H1 (cell line): ENCODE measurements around the gene KCTD20. TPM values are rescaled to one million over a fixed set of nuclear protein-coding genes. Genes with fewer than 3 reads are reported as not detected.
"Not testable (repeated sequence)": the region's sequence is repeated elsewhere in the genome, so short reads cannot be mapped to it uniquely, and the experiment has no call there.

Source experiments
- CTCF ChIA-PET: fragments of 300-600 bp; sonication (Branson Sonifier 250); formaldehyde crosslinking; loops from one replicate; lab custom pipeline; 2021; ENCODE audit not compliant: partially characterized antibody; lab: Charles Lee
- POLR2A ChIA-PET: fragments of 300-600 bp; sonication (Branson Sonifier 250); formaldehyde crosslinking; loops from one replicate; lab custom pipeline; 2021; ENCODE audit warnings: inconsistent platforms; ENCODE audit not compliant: partially characterized antibody; lab: Charles Lee
- DNase-seq, 2 experiments: peaks; one replicate each; pipeline versions ENCODE4 v3.0.0 to v3.0.0-alpha.2; 2010 to 2022; ENCODE audit warnings: low spot score in 2 of 2, low read depth in 1 of 2, mixed read lengths in 1 of 2
- FAIRE-seq: peaks from 2 replicates; lab custom pipeline; 2011; peaks lifted over from hg19 to GRCh38; lab: Jason Lieb, UNC
- H2AFZ ChIP-seq: 2 replicates; pipeline ENCODE4 v1.8.1; 2012; ENCODE audit warnings: low read length, inconsistent platforms
- H2AK5ac ChIP-seq: 2 replicates; pipeline ENCODE4 v1.6.1; 2013; ENCODE audit warnings: low read depth, low read length
- H2BK120ac ChIP-seq: replicated peaks from 2 replicates; pipeline ENCODE3; 2013; ENCODE audit warnings: low read depth, low read length, inconsistent platforms
- H2BK12ac ChIP-seq: 2 replicates; pipeline ENCODE4 v1.6.1; 2013; ENCODE audit warnings: low read depth, low read length
- H2BK15ac ChIP-seq: 2 replicates; pipeline ENCODE4 v1.6.1; 2013; ENCODE audit warnings: low read length
- H2BK20ac ChIP-seq: 2 replicates; pipeline ENCODE4 v1.6.1; 2013; ENCODE audit warnings: low read length
- H2BK5ac ChIP-seq: 2 replicates; pipeline ENCODE4 v1.6.1; 2013; ENCODE audit warnings: low read depth, low read length
- H3K14ac ChIP-seq: 2 replicates; pipeline ENCODE4 v1.6.1; 2013; ENCODE audit warnings: inconsistent platforms; ENCODE audit not compliant: insufficient read length
- H3K18ac ChIP-seq: 2 replicates; pipeline ENCODE4 v1.6.1; 2013; ENCODE audit warnings: low read length; ENCODE audit errors: extremely low read depth
- H3K23ac ChIP-seq: 2 replicates; pipeline ENCODE4 v1.6.1; 2013; ENCODE audit warnings: inconsistent platforms; ENCODE audit not compliant: insufficient read length
- H3K23me2 ChIP-seq: 2 replicates; pipeline ENCODE4 v1.6.1; 2013; ENCODE audit warnings: low read depth, low read length
- H3K27ac ChIP-seq: 2 replicates; pipeline ENCODE4 v1.6.1; 2011; ENCODE audit warnings: low read depth, low read length, inconsistent platforms
- H3K27me3 ChIP-seq, 4 experiments: replicated peaks in 1 of 4; 1 replicate in 1 of 4; 2 replicates in 3 of 4; pipeline versions ENCODE4 v1.6.1 to v1.8.1; 2011 to 2013; ENCODE audit warnings: low read length in 3 of 4, mild to moderate bottlenecking in 3 of 4, inconsistent platforms in 2 of 4, mixed read lengths in 2 of 4, moderate library complexity in 1 of 4; ENCODE audit not compliant: control insufficient read depth in 3 of 4, insufficient read depth in 3 of 4; ENCODE audit errors: extremely low read depth in 1 of 4
- H3K36me3 ChIP-seq, 4 experiments: 2 replicates each; pipeline versions ENCODE4 v1.6.1 to v1.8.1; 2011 to 2013; ENCODE audit warnings: mild to moderate bottlenecking in 4 of 4, low read length in 3 of 4, moderate library complexity in 2 of 4, control low read depth in 1 of 4, inconsistent platforms in 1 of 4; ENCODE audit not compliant: insufficient read depth in 4 of 4, control insufficient read depth in 2 of 4
- H3K4ac ChIP-seq: replicated peaks from 2 replicates; pipeline ENCODE3; 2013; ENCODE audit warnings: low read length, low read depth, mixed read lengths, inconsistent platforms; ENCODE audit not compliant: insufficient read length
- H3K4me1 ChIP-seq, 4 experiments: replicated peaks in 1 of 4; 1 replicate in 1 of 4; 2 replicates in 3 of 4; pipeline versions ENCODE4 v1.6.1 to v1.8.1; 2011 to 2013; ENCODE audit warnings: low read length in 3 of 4, inconsistent platforms in 2 of 4, mixed read lengths in 1 of 4; ENCODE audit not compliant: insufficient read depth in 4 of 4, control insufficient read depth in 3 of 4
- H3K4me2 ChIP-seq, 2 experiments: 2 replicates each; pipeline versions ENCODE4 v1.6.1 to v1.8.1; 2011 to 2013; ENCODE audit warnings: low read depth in 2 of 2, low read length in 2 of 2, control low read depth in 1 of 2, inconsistent platforms in 1 of 2, mild to moderate bottlenecking in 1 of 2; ENCODE audit not compliant: insufficient read depth in 1 of 2
- H3K4me3 ChIP-seq, 4 experiments: fragments of 200-600, 300-600 bp in 1 of 4; sonication (generic), shearing (Covaris generic), sonication (Bioruptor Twin) in 1 of 4; 2 replicates each; pipeline versions ENCODE4 v1.5.1 to v1.8.1; 2011 to 2016; ENCODE audit warnings: low read length in 4 of 4, low read depth in 3 of 4, control low read depth in 2 of 4, inconsistent platforms in 2 of 4, mild to moderate bottlenecking in 2 of 4, mixed read lengths in 1 of 4, moderate library complexity in 1 of 4; ENCODE audit not compliant: insufficient read depth in 2 of 4; ENCODE audit errors: extremely low read depth in 1 of 4
- H3K56ac ChIP-seq: replicated peaks from 2 replicates; pipeline ENCODE3; 2013; ENCODE audit warnings: low read depth, mild to moderate bottlenecking, mixed read lengths, low read length, inconsistent platforms; ENCODE audit not compliant: insufficient read length
- H3K79me1 ChIP-seq: 2 replicates; pipeline ENCODE4 v1.6.1; 2013; ENCODE audit warnings: low read depth, low read length, control low read depth
- H3K79me2 ChIP-seq, 2 experiments: 2 replicates each; pipeline versions ENCODE4 v1.6.1 to v1.8.1; 2012 to 2013; ENCODE audit warnings: low read length in 2 of 2, mild to moderate bottlenecking in 2 of 2, inconsistent platforms in 1 of 2; ENCODE audit not compliant: insufficient read depth in 2 of 2, control insufficient read depth in 1 of 2
- H3K9ac ChIP-seq, 4 experiments: replicated peaks in 1 of 4; 1 replicate in 1 of 4; 2 replicates in 3 of 4; pipeline versions ENCODE4 v1.6.1 to v1.8.1; 2011 to 2013; ENCODE audit warnings: low read depth in 3 of 4, low read length in 3 of 4, control low read depth in 2 of 4, mild to moderate bottlenecking in 2 of 4, moderate library complexity in 2 of 4, inconsistent platforms in 1 of 4; ENCODE audit errors: extremely low read depth in 1 of 4
- H3K9me3 ChIP-seq, 2 experiments: 2 replicates each; pipeline versions ENCODE4 v1.6.1 to v1.8.1; 2012 to 2013; ENCODE audit warnings: mild to moderate bottlenecking in 2 of 2, moderate library complexity in 2 of 2, control low read depth in 1 of 2, inconsistent platforms in 1 of 2, low read depth in 1 of 2, low read length in 1 of 2, mixed read lengths in 1 of 2; ENCODE audit not compliant: insufficient read depth in 2 of 2
- H4K20me1 ChIP-seq, 2 experiments: replicated peaks in 1 of 2; 2 replicates each; pipeline versions ENCODE3 to v1.8.1; 2011 to 2013; ENCODE audit warnings: inconsistent platforms in 2 of 2, low read length in 2 of 2, mild to moderate bottlenecking in 1 of 2; ENCODE audit not compliant: insufficient read depth in 2 of 2, control insufficient read depth in 1 of 2
- H4K5ac ChIP-seq: 2 replicates; pipeline ENCODE4 v1.6.1; 2013; ENCODE audit warnings: low read length, low read depth, mixed read lengths, inconsistent platforms; ENCODE audit not compliant: insufficient read length
- H4K8ac ChIP-seq: 2 replicates; pipeline ENCODE4 v1.8.0; 2013; ENCODE audit warnings: mild to moderate bottlenecking, moderate library complexity, low read length, inconsistent platforms; ENCODE audit not compliant: insufficient read depth; ENCODE audit errors: extremely low read depth
- H4K91ac ChIP-seq: replicated peaks from 2 replicates; pipeline ENCODE3; 2013; ENCODE audit warnings: low read length, mixed read lengths, inconsistent platforms; ENCODE audit not compliant: insufficient read length
- HDAC6 ChIP-seq: IDR thresholded peaks from one replicate; pipeline ENCODE4 v1.7.1; 2012; ENCODE audit warnings: low read depth, mild to moderate bottlenecking, inconsistent platforms, low read length, moderate library complexity
- JUN ChIP-seq: IDR thresholded peaks from 2 replicates; pipeline ENCODE4 v1.6.1; 2011; ENCODE audit warnings: low read depth, mild to moderate bottlenecking, improper control_type of control experiment, low read length
- RXRA ChIP-seq: IDR thresholded peaks from 2 replicates; pipeline ENCODE4 v1.6.1; 2011; ENCODE audit warnings: low read depth, mild to moderate bottlenecking, low read length, moderate library complexity; ENCODE audit not compliant: insufficient read depth
- SP4 ChIP-seq: IDR thresholded peaks from 2 replicates; pipeline ENCODE4 v1.6.1; 2012; ENCODE audit warnings: low read length, inconsistent platforms
- TBP ChIP-seq: IDR thresholded peaks from 2 replicates; pipeline ENCODE4 v1.6.1; 2011; ENCODE audit warnings: low read depth, low read length, improper control_type of control experiment
- TCF12 ChIP-seq: IDR thresholded peaks from 2 replicates; pipeline ENCODE4 v1.6.1; 2011; ENCODE audit warnings: low read depth, mild to moderate bottlenecking, low read length
- WGBS, 2 experiments: shearing (Covaris generic) in 1 of 2; methylation state at CpG; one replicate each; pipeline versions ENCODE4 v1.1.6 to v1.1.7; 2013 to 2015; ENCODE audit warnings: low lambda C conversion rate in 2 of 2, mixed read lengths in 2 of 2, inconsistent platforms in 1 of 2, low coverage in 1 of 2, missing lambda C conversion rate in 1 of 2; ENCODE audit not compliant: insufficient replicate concordance in 2 of 2, insufficient coverage in 1 of 2, insufficient read length in 1 of 2; ENCODE audit errors: extremely low coverage in 1 of 2, missing lambda C conversion rate in 1 of 2; 5-methylcytosine and 5-hydroxymethylcytosine counted together
- polyA plus RNA-seq, 7 experiments: library from polyadenylated mRNA; depleted of rRNA in 3 of 7; stranded (reverse) in 5 of 7; unstranded in 2 of 7; fragments of >200 nt in 5 of 7; fragments of 200-250 nt in 2 of 7; gene quantifications; 1 replicate in 5 of 7; 2 replicates in 1 of 7; 4 replicates in 1 of 7; pipeline versions ENCODE4 v1.2.1 to v1.2.3, GENCODE V29; 2011 to 2013; ENCODE audit warnings: missing spikeins in 2 of 7, mixed read lengths in 2 of 7
- total RNA-seq: library from RNA; stranded (reverse); fragmentation: NEBNext Ultra II Directional; extraction: Animal tissue kit (Norgen Biotek cat#: 25700); gene quantifications from 2 replicates; pipeline ENCODE4 v1.2.1, GENCODE V29; 2021
- TF ChIP-seq, protein P1 (sequence below): IDR thresholded peaks from 2 replicates; pipeline ENCODE4 v1.6.1; 2011; ENCODE audit warnings: low read depth, mild to moderate bottlenecking, low read length; ENCODE audit not compliant: insufficient read depth

Gene KCTD20
- total and polyA plus RNA-seq, 2 of the 8 experiments (the other 6 are each of a cell fraction or from before 2014, with no cell fraction given): 10.1 to 26.2 TPM

DNA sequence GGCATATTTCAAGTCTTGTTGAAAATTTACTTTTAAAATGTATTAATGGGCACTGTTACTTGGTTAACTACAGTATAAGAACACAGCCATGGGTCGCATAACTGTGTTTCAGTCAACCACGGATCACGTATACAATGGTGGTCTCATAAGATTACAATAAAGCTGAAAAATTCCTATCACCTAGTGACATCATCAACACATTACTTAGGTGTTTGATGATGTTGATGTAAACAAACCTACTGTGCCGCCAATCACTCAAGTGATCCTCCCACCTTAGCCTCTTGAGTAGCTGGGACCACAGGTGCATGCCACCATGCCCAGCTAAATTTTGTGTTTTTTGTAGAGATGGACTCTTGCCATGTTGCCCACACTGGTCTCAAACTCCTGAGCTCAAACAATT lies 38.6 kb upstream of the KCTD20 start (continued):
- TF ChIP-seq, protein P1, sequence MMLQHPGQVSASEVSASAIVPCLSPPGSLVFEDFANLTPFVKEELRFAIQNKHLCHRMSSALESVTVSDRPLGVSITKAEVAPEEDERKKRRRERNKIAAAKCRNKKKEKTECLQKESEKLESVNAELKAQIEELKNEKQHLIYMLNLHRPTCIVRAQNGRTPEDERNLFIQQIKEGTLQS: no peak
- TF ChIP-seq RXRA (no peak), TBP (no peak), SP4 (no peak), TCF12 (no peak), HDAC6 (no peak), JUN (no peak)

DNA sequence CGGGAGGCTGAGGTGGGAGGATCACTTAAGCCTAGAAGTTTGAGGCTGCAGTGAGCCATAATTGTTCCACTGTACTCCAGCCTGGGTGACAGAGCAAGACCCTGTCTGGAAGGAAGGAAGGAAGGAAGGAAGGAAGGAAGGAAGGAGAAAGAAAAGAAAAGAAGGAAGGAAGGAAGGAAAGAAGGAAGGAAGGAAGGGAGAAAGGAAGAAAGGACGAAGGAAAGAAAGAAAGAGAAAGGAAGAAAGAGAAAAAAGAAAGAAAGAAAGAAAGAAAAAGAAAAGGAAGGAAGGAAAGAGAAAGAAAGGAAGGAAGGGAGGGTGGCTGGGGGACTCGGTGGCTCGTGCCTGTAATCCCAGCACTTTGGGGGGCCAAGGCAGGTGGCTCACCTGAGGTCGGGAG lies 33.1 kb upstream of the KCTD20 start:
- H3K23ac ChIP-seq, H3K27me3 ChIP-seq, H3K56ac ChIP-seq, H4K20me1 ChIP-seq, H3K79me1 ChIP-seq, CTCF ChIA-PET, H3K36me3 ChIP-seq, H3K4me2 ChIP-seq, POLR2A ChIA-PET, H2BK12ac ChIP-seq, H2BK120ac ChIP-seq, H3K14ac ChIP-seq, H2AFZ ChIP-seq, FAIRE-seq, H3K9ac ChIP-seq, H2BK5ac ChIP-seq, H3K18ac ChIP-seq, H2AK5ac ChIP-seq, H2BK20ac ChIP-seq, H3K27ac ChIP-seq, H3K4me3 ChIP-seq, H4K5ac ChIP-seq, H4K8ac ChIP-seq, H2BK15ac ChIP-seq, H3K4ac ChIP-seq, H3K4me1 ChIP-seq, H3K79me2 ChIP-seq, H4K91ac ChIP-seq, H3K9me3 ChIP-seq, H3K23me2 ChIP-seq, DNase-seq: not testable (repeated sequence)
- WGBS, 2 experiments: 85% methylated on average over 5 of the region's 5 CpGs; no CpG with 5 or more reads in 1 of the 2 experiments
